Dermis blood vessel endothelial cell (primary cell): ENCODE data around the gene NCAM1. TPM values are rescaled to one million over a fixed set of nuclear protein-coding genes. Genes with fewer than 3 reads are reported as not detected.

Experiments
- DNase-seq: peaks from one replicate; pipeline ENCODE4 v3.0.0; 2010
- total RNA-seq: library from RNA; depleted of rRNA; stranded (reverse); fragments of >200 nt; gene quantifications from 2 replicates; pipeline ENCODE4 v1.2.3, GENCODE V29; 2014

Gene NCAM1
- total RNA-seq, 1 donor from 2014 or later = 2.2 TPM

DNA sequence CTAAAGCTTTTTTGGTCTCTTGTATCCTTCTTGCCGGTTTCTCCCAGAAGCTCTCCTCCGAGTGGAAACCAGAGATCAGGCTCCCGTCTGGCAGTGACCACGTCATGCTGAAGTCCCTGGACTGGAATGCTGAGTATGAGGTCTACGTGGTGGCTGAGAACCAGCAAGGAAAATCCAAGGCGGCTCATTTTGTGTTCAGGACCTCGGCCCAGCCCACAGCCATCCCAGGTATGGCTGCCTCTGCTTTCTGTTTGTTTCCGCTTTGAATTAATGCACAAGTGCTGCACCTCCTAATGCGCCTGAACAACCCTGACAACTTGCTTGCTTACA is 298.8 kb downstream of the NCAM1 start:
- DNase-seq = no peak

GRCh38 chr11:113260541-113260940 is 299.3 kb downstream of the NCAM1 start:
- DNase-seq = no peak

- no peak for DNase-seq
Measured at GRCh38 chr11:113261709-113262475, 300.7 kb downstream of the NCAM1 start.

DNA sequence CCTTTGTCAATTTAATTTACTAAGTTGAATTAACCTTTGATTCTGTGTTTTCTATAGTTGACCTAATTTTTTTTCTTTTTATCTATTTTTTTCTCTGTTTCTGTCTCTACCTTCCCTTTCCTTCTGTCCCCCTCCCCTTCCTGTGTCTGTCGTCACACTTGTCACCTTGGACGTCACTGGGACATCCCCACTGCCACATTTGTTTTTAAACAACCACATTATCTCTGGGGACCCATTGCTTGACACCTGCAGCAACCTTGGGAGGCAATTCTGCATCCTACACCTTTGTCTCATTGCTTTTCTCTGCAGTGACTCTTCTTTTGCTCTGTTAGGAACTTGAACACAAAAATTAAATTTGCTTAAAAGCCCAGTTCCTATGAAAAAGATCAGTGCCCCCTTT is 301.4 kb downstream of the NCAM1 start:
- no peak for DNase-seq

- DNase-seq = no peak
Measured at GRCh38 chr11:113263458-113264259, 302.4 kb downstream of the NCAM1 start.

DNA sequence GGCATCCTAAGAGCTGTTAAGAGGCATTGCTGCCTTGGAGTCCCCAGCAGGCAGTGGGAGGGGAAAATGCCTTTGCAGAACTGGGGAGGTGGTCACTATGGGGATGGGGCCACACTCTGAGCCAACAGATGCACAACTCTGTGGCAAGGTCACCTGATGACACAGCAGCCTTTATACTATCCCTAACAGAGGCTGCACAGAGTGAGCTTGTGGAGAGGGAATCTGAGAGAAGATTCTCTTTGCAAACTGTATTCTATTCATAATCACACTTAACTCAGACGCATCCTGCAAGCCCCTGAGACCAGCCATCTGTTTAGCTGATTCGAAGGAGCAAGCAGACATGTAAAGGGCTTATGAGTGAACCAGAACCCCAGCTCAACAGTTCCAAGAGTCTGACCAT is 304.1 kb downstream of the NCAM1 start:
- no peak for DNase-seq

GRCh38 chr11:113267493-113267892 is 306.3 kb downstream of the NCAM1 start:
- no peak for DNase-seq

- no peak for DNase-seq
Measured at GRCh38 chr11:113269096-113269495, 307.9 kb downstream of the NCAM1 start.

DNA sequence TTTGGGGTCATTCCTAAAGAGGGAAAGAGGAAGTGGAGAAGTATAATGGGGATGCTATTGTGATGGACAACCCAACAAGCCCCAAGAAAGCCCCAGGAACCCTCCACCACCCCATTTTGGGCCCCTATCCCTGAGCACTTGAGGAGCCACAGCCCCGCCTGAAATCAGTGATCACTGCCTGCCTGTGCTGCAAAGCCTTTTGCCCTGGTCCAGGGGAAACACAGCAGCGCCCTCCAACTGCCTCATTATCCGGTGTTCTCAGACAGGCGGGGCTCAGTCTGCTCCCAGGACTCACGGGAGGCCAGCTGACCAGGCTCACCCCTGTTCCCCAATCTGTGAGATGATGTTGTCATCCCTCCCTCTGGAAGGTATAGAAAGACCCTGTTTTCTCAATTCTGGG is 308.4 kb downstream of the NCAM1 start:
- DNase-seq = no peak

GRCh38 chr11:113270080-113270479 is 308.9 kb downstream of the NCAM1 start:
- no peak for DNase-seq

- DNase-seq = no peak
Measured at GRCh38 chr11:113271551-113272245, 310.5 kb downstream of the NCAM1 start.

- no peak for DNase-seq
Measured at GRCh38 chr11:113272281-113272680, 311.1 kb downstream of the NCAM1 start.

DNA sequence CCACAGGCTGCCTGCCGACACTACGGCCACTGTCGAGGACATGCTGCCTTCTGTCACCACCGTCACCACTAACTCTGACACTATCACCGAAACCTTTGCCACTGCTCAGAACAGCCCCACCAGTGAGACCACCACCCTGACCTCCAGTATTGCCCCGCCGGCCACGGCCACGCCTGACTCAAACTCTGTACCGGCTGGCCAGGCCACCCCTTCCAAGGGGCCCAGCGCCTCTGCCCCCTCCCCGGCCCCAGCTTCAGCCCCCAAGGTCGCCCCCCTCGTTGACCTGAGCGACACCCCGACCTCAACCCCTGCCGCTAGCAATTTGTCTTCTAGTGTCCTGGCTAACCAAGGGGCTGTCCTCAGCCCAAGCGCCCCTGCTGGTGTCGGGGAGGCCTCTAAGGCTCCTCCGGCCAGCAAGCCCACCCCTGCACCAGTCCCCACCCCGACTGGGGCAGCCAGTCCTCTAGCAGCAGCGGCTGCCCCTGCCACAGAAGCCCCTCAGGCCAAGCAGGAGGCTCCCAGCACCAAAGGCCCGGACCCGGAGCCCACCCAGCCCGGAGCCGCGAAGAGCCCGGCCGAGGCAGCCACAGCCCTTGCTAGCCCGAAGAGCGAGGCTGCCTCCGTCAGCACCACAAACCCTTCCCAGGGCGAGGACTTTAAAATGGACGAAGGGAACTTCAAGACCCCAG is 311.9 kb downstream of the NCAM1 start:
- DNase-seq = no peak

DNA sequence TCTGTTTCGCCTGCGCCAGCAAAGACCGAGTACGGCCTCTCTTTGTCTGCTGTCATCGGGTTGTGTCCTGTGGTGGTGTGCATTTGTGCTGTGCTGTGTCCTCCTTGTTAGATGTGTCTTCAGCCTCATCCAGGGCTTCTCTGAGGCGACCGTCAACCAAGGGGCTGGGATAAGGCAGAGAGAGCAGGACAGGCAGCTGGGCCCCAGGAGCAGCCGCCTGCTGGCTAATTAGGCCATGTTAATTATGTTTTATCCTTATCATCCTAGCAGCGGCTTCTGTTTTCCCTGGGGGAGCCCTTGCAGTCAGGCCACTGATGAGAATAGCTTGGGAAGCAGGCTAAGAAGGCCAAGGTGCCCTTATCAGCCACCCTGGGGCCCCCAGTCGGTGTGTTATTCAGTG is 312.5 kb downstream of the NCAM1 start:
- DNase-seq = no peak

GRCh38 chr11:113274713-113275582 is 313.7 kb downstream of the NCAM1 start:
- no peak for DNase-seq

GRCh38 chr11:113275602-113276001 is 314.4 kb downstream of the NCAM1 start:
- DNase-seq = no peak

DNA sequence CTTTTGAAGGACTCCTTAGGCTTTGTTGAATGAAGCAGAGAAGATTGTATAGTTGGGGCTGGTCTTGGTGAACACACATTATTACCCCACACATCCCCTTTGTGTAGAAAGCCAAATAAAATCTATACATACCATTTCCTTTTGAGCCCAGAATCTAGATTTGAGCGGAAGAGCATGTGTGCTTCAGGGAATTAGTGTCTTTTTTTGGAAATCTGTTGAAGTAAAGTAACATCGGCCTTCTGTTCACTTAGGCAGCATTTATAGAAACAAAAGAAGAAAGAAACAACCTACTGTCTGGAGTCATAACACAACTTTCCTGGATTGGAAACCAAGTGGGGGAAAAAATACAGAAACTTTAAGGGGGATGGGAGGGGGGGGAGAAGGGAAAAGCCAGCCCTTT is 315.2 kb downstream of the NCAM1 start:
- DNase-seq = no peak

GRCh38 chr11:113277907-113278306 is 316.7 kb downstream of the NCAM1 start:
- DNase-seq = no peak

- no peak for DNase-seq
Measured at GRCh38 chr11:113278481-113278880, 317.3 kb downstream of the NCAM1 start.

DNA sequence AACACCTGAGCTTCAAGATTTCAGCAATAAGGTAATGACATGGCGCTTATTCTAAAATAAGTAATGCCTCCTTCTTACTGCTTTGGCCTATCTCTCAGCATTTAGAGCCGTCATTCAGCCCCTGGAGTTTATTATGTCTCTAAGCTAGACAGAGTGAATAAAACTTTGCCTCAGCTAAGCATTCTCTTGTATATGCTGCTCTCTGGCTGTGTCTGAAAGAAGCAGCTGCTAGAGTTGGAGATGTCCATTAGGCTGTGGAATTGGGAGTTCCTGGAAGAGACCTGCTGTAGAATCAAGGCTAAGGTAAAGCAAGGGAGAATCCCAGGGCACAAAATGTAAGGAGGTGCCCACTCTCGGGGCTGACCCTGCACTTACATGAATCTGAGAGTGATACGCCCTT is 317.7 kb downstream of the NCAM1 start:
- no peak for DNase-seq

DNA sequence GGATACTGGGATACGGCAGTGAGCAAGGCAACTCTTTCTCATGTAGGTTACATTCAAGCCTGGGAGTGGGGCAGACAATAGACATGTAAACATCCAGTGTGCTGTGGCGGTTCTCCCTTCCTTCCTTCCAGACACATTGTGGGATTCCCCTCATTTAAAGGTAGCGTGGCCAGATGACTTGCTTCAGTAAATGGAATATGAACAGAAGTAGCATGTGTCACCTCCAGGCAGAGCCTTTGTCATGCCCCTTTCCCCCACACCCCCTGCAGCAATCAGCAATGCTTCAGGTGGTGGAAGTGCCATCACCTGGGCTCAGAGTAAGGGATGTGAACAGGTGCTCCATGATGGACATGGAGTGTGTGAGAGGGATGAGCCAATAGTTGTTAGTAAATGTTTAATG is 318.4 kb downstream of the NCAM1 start:
- DNase-seq = no peak
